ENCODE results near the gene NCL. TPM values are rescaled to one million over a fixed set of nuclear protein-coding genes. Genes with fewer than 3 reads are reported as not detected.

The NCL gene
- total RNA-seq, 1 experiment from 2014 or later = 1,077 TPM

- H2AFZ ChIP-seq (ENCODE audit: low read depth, low read length, poor library complexity, severe bottlenecking) = no peak overlapping the region
- H3K36me3 ChIP-seq (ENCODE audit: control insufficient read depth in 1 of 2, insufficient read depth in 2 of 2, low read length in 2 of 2) = no peaks in the 10 kb centered on the region
- RAD21 ChIA-PET (ENCODE audit: low non-redundant PET in 1 of 2, low total read pairs in 2 of 2, uncharacterized antibody in 2 of 2, unreplicated experiment in 2 of 2) = no interaction called here
- H3K27me3 ChIP-seq (ENCODE audit: insufficient read depth, low read length) = no peaks in the 10 kb centered on the region
- H3K79me2 ChIP-seq (ENCODE audit: insufficient read depth, low read length) = no peaks in the 10 kb centered on the region
- no peak overlapping the region for H3K4me2 ChIP-seq (ENCODE audit: low read length)
- DNase-seq (ENCODE audit: low read depth, low spot score) (no peak), ATAC-seq (no peak)
- H4K20me1 ChIP-seq (ENCODE audit: insufficient read depth) = no peaks in the 10 kb centered on the region
- POLR2A ChIA-PET = interaction anchor here (1.7 kb wide), 1 partner anchor 22 kb away, joined by 3 read pairs; the partner anchor contains the start of gene NCL
- intact Hi-C loops (cut with micrococcal nuclease) = no loop called here
- no peaks in the 10 kb centered on the region for H3K9me2 ChIP-seq (ENCODE audit: insufficient read depth)
- no peaks in the 10 kb centered on the region for H3K9me3 ChIP-seq (ENCODE audit: control insufficient read depth in 1 of 2, insufficient read depth in 1 of 2, low read depth in 1 of 2, low read length in 2 of 2)
- TF ChIP-seq SP1 (IDR thresholded peaks at IDR 0.05; ENCODE audit: low read depth) = no peak
- TF ChIP-seq CBX3 (IDR thresholded peaks at IDR 0.05; ENCODE audit: low read depth) = no peak
- no peak for TF ChIP-seq ZFX (IDR thresholded peaks at IDR 0.05)
- TF ChIP-seq ELF1 (IDR thresholded peaks at IDR 0.05; ENCODE audit: borderline replicate concordance, low read depth) = no peak
- TF ChIP-seq SIN3A (IDR thresholded peaks at IDR 0.05; ENCODE audit: low read depth) = no peak
- no peak for TF ChIP-seq CEBPB (IDR thresholded peaks at IDR 0.05; ENCODE audit: low read depth)
- no peak for TF ChIP-seq POLR2A (IDR thresholded peaks at IDR 0.05; ENCODE audit: borderline replicate concordance, extremely low read depth, insufficient read depth, insufficient read length)
- no peak for TF ChIP-seq RAD21 (IDR thresholded peaks at IDR 0.05; ENCODE audit: low read depth)
- no peak for TF ChIP-seq REST (IDR thresholded peaks at IDR 0.05; ENCODE audit: low read depth)
- no peak for TF ChIP-seq POLR2AphosphoS5 (IDR thresholded peaks at IDR 0.05; ENCODE audit: low read depth, low read length)
- no peak for TF ChIP-seq MAX (IDR thresholded peaks at IDR 0.05)
- no peak for TF ChIP-seq ZBTB33 (IDR thresholded peaks at IDR 0.05; ENCODE audit: extremely low read depth, insufficient replicate concordance, low read length)
- no peak for TF ChIP-seq CTCF (IDR thresholded peaks at IDR 0.05 in 2 of 3, conservative IDR thresholded peaks at IDR 0.05 in 1 of 3; ENCODE audit: borderline replicate concordance in 1 of 3, insufficient read depth in 1 of 3, low read depth in 2 of 3, low read length in 2 of 3)
- TF ChIP-seq EZH2phosphoT487 (IDR thresholded peaks at IDR 0.05; ENCODE audit: borderline replicate concordance) = no peak
- H3K4me1 ChIP-seq (ENCODE audit: control insufficient read depth in 1 of 2, insufficient read depth in 2 of 2, low read length in 2 of 2) = peaks cover 0 to 7% of the 10 kb centered on the region in 2 experiments; a peak in 1 of 4 replicates
- BruUV-seq (replicated peaks) = no TSS peak
- H3K4me3 ChIP-seq (replicated peaks in 1 of 2; ENCODE audit: low read depth in 1 of 2, low read length in 2 of 2) = no peak overlapping the region
- H3K27ac ChIP-seq (ENCODE audit: low read depth, low read length) = no peak overlapping the region
- H3K9ac ChIP-seq (ENCODE audit: low read length) = no peak overlapping the region
- CTCF ChIA-PET = no interaction called here
Observed at GRCh38 chr2:231486851-231487596, 22.7 kb upstream of the NCL start.

All from HCT116 (cell line).